HCT116 (cell line): ENCODE data around the gene PSMB4.

Experiments used
- CTCF ChIP-seq, 3 experiments: fragments of 200-600 bp in 1 of 3; sonication (generic) in 1 of 3; IDR thresholded peaks in 2 of 3; conservative IDR thresholded peaks in 1 of 3; 2 replicates each; pipeline ENCODE4 v1.5.1; 2012 to 2017; ENCODE audit warnings: low read depth in 2 of 3, low read length in 2 of 3, antibody characterized with exemption in 1 of 3, borderline replicate concordance in 1 of 3, control low read depth in 1 of 3, mild to moderate bottlenecking in 1 of 3, mixed read lengths in 1 of 3, mixed run types in 1 of 3, moderate library complexity in 1 of 3; ENCODE audit not compliant: insufficient read depth in 1 of 3
- EZH2 ChIP-seq: fragments of 200-600 bp; sonication (generic); IDR thresholded peaks from 2 replicates; pipeline ENCODE4 v1.6.1; 2017; ENCODE audit warnings: antibody characterized with exemption, mixed run types
- RAD21 ChIP-seq: IDR thresholded peaks from 2 replicates; pipeline ENCODE4 v1.6.1; 2012; ENCODE audit warnings: low read depth, mild to moderate bottlenecking
- ZFX ChIP-seq: fragments of 450-650 bp; IDR thresholded peaks from 2 replicates; pipeline ENCODE4 v1.6.1; 2017

- TF ChIP-seq CTCF (IDR thresholded peaks at IDR 0.05 in 2 of 3, conservative IDR thresholded peaks at IDR 0.05 in 1 of 3; ENCODE audit: borderline replicate concordance in 1 of 3, insufficient read depth in 1 of 3, low read depth in 2 of 3, low read length in 2 of 3) (no peak), RAD21 (no peak), EZH2 (no peak), ZFX (no peak)
Observed at GRCh38 chr1:151408891-151409290, 9.5 kb downstream of the PSMB4 start.
